PC-9 (cell line): ENCODE data around the gene GNA12. TPM values are rescaled to one million over a fixed set of nuclear protein-coding genes. Genes with fewer than 3 reads are reported as not detected.

Experiments
- BruUV-seq: library from RNA; stranded (reverse); fragments of 400-500 nt; replicated peaks from 2 replicates; lab custom pipeline; 2021; lab: Mats Ljungman, UMichigan
- CTCF ChIA-PET: fragments of 300-600 bp; sonication (Branson Sonifier 250); formaldehyde crosslinking; loops from one replicate; lab custom pipeline; 2022; ENCODE audit warnings: antibody characterized with exemption; lab: Charles Lee
- POLR2A ChIA-PET: fragments of 300-600 bp; sonication (Branson Sonifier 250); formaldehyde crosslinking; loops from one replicate; lab custom pipeline; 2022; ENCODE audit warnings: antibody characterized with exemption; ENCODE audit not compliant: unreplicated experiment; lab: Charles Lee
- DNase-seq, 2 experiments: peaks; one replicate each; pipeline versions ENCODE4 v3.0.0 to v3.0.0-alpha.2; 2015 to 2022; ENCODE audit warnings: mixed read lengths in 1 of 2
- H2AFZ ChIP-seq: fragments of 200-600 bp; sonication (generic); 2 replicates; pipeline ENCODE4 v1.8.1; 2017; ENCODE audit warnings: antibody characterized with exemption
- H3F3A ChIP-seq: fragments of 200-600 bp; sonication (generic); 2 replicates; pipeline ENCODE4 v1.8.1; 2017; ENCODE audit warnings: antibody characterized with exemption, mild to moderate bottlenecking, low read depth; ENCODE audit not compliant: insufficient read depth
- H3K27ac ChIP-seq: fragments of 200-600 bp; sonication (generic); 2 replicates; pipeline ENCODE4 v1.6.1; 2016; ENCODE audit warnings: mixed run types
- H3K27me3 ChIP-seq: fragments of 200-600 bp; sonication (generic); 2 replicates; pipeline ENCODE4 v1.6.1; 2016; ENCODE audit warnings: low read depth, mixed run types; ENCODE audit not compliant: insufficient read depth
- H3K36me3 ChIP-seq: fragments of 200-600 bp; sonication (generic); 2 replicates; pipeline ENCODE4 v1.6.1; 2016; ENCODE audit warnings: low read depth, mixed run types
- H3K4me1 ChIP-seq: fragments of 200-600 bp; sonication (generic); replicated peaks from 2 replicates; pipeline ENCODE4 v1.6.1; 2016; ENCODE audit warnings: mixed run types; ENCODE audit not compliant: insufficient read depth
- H3K4me2 ChIP-seq: fragments of 200-600 bp; sonication (generic); 2 replicates; pipeline ENCODE4 v1.6.1; 2017; ENCODE audit warnings: mixed run types
- H3K4me3 ChIP-seq: fragments of 200-600 bp; sonication (generic); 2 replicates; pipeline ENCODE4 v1.6.1; 2016; ENCODE audit warnings: mixed run types
- H3K79me2 ChIP-seq: fragments of 200-600 bp; sonication (generic); 2 replicates; pipeline ENCODE4 v1.6.1; 2017; ENCODE audit warnings: low read depth, mixed run types
- H3K9me2 ChIP-seq: fragments of 200-600 bp; sonication (generic); 2 replicates; pipeline ENCODE4 v1.8.1; 2017; ENCODE audit warnings: mild to moderate bottlenecking; ENCODE audit not compliant: insufficient read depth
- H3K9me3 ChIP-seq: fragments of 200-600 bp; sonication (generic); 2 replicates; pipeline ENCODE4 v1.8.1; 2016; ENCODE audit warnings: low read depth; ENCODE audit not compliant: insufficient read depth
- H4K20me1 ChIP-seq: fragments of 200-600 bp; sonication (generic); 2 replicates; pipeline ENCODE4 v1.8.1; 2017; ENCODE audit not compliant: insufficient read depth
- CTCF ChIP-seq: fragments of 200-600 bp; sonication (generic); conservative IDR thresholded peaks from 2 replicates; pipeline ENCODE4 v1.6.1; 2017; ENCODE audit warnings: mixed run types, antibody characterized with exemption, mild to moderate bottlenecking, moderate library complexity
- EZH2 ChIP-seq: fragments of 200-600 bp; sonication (generic); IDR thresholded peaks from 2 replicates; pipeline ENCODE4 v1.8.0; 2017; ENCODE audit warnings: antibody characterized with exemption, low read depth
- intact Hi-C: fragments of 100-400 bp; cut with micrococcal nuclease; formaldehyde crosslinking; loops from one replicate; pipeline ENCODE4 v1.10.0; 2022; ENCODE audit not compliant: unreplicated experiment
- total RNA-seq: library from RNA; stranded (reverse); gene quantifications from 2 replicates; pipeline ENCODE4 v1.2.3, GENCODE V29; 2021

GNA12 gene
- total RNA-seq, 1 experiment from 2014 or later: 51.7 TPM

GRCh38 chr7:2861509-2861908 is 17.4 kb upstream of the GNA12 start:
- BruUV-seq: no TSS peak
- H3K4me3 ChIP-seq: no peak overlapping the region
- CTCF ChIA-PET: no interaction called here

GRCh38 chr7:2860627-2861133 is 16.6 kb upstream of the GNA12 start:
- intact Hi-C loops: loop anchor here (5.0 kb wide), 2 partner anchors 128 to 408 kb away; no protein-coding TSS in a partner anchor
- no peak for DNase-seq
- no peak overlapping the region for H3K4me2 ChIP-seq

More at GRCh38 chr7:2861509-2861908, 17.4 kb upstream of the GNA12 start:
- Histone ChIP-seq H3F3A (peaks cover 32% of the 10 kb centered on the region), H3K4me2 (no peak overlapping the region), H2AFZ (no peak overlapping the region), H3K27me3 (no peaks in the 10 kb centered on the region), H3K4me1 (peaks cover 28% of the 10 kb centered on the region), H3K9me3 (no peaks in the 10 kb centered on the region), H3K9me2 (no peaks in the 10 kb centered on the region), H3K36me3 (no peaks in the 10 kb centered on the region), H3K27ac (no peak overlapping the region), H3K79me2 (no peaks in the 10 kb centered on the region), H4K20me1 (no peaks in the 10 kb centered on the region)
- intact Hi-C loops: loop anchor here (5.0 kb wide), 2 partner anchors 129 to 409 kb away; no protein-coding TSS in a partner anchor
- TF ChIP-seq EZH2 (no peak), CTCF (no peak)
- no peak for DNase-seq
- POLR2A ChIA-PET: no interaction called here

GRCh38 chr7:2859952-2860351 is 15.8 kb upstream of the GNA12 start:
- H3K36me3 ChIP-seq: no peaks in the 10 kb centered on the region
- ChIA-PET CTCF (no interaction called here), POLR2A (no interaction called here)
- H3K79me2 ChIP-seq: no peaks in the 10 kb centered on the region
- no peak overlapping the region for H3K27ac ChIP-seq
- no TSS peak for BruUV-seq
- peaks cover 28% of the 10 kb centered on the region for H3K4me1 ChIP-seq
- TF ChIP-seq EZH2 (no peak), CTCF (no peak)
- H3K27me3 ChIP-seq: no peaks in the 10 kb centered on the region
- H4K20me1 ChIP-seq: no peaks in the 10 kb centered on the region
- H3F3A ChIP-seq: peaks cover 31% of the 10 kb centered on the region
- intact Hi-C loops: loop anchor here (5.0 kb wide), 2 partner anchors 128 to 408 kb away; no protein-coding TSS in a partner anchor
- H3K4me3 ChIP-seq: no peak overlapping the region
- H3K9me2 ChIP-seq: no peaks in the 10 kb centered on the region
- H3K4me2 ChIP-seq: no peak overlapping the region
- no peaks in the 10 kb centered on the region for H3K9me3 ChIP-seq
- H2AFZ ChIP-seq: no peak overlapping the region
- no peak for DNase-seq

More at GRCh38 chr7:2860627-2861133, 16.6 kb upstream of the GNA12 start:
- no peaks in the 10 kb centered on the region for H4K20me1 ChIP-seq
- H2AFZ ChIP-seq: no peak overlapping the region
- H3K27ac ChIP-seq: no peak overlapping the region
- H3K27me3 ChIP-seq: no peaks in the 10 kb centered on the region
- BruUV-seq: no TSS peak
- no peaks in the 10 kb centered on the region for H3K79me2 ChIP-seq
- H3K9me3 ChIP-seq: no peaks in the 10 kb centered on the region
- H3K9me2 ChIP-seq: no peaks in the 10 kb centered on the region
- CTCF ChIA-PET: no interaction called here
- H3K4me1 ChIP-seq: peaks cover 28% of the 10 kb centered on the region
- H3F3A ChIP-seq: peaks cover 32% of the 10 kb centered on the region
- no peaks in the 10 kb centered on the region for H3K36me3 ChIP-seq
- POLR2A ChIA-PET: no interaction called here
- TF ChIP-seq CTCF: no peak
- H3K4me3 ChIP-seq: no peak overlapping the region
